Progenitor cell of endocrine pancreas (in vitro differentiated cells): ENCODE results near the gene SLCO2A1. TPM values are rescaled to one million over a fixed set of nuclear protein-coding genes. Genes with fewer than 3 reads are reported as not detected.

ENCODE experiments used
- DNase-seq: peaks from one replicate; pipeline ENCODE4 v3.0.0; 2021; ENCODE audit warnings: low spot score; ENCODE audit not compliant: unreplicated experiment
- H3K27ac Mint-ChIP-seq: 2 replicates; pipeline ENCODE4 v1.8.0; 2021; ENCODE audit warnings: mild to moderate bottlenecking, moderate library complexity, mixed read lengths
- H3K27me3 Mint-ChIP-seq: 2 replicates; pipeline ENCODE4 v1.8.0; 2021; ENCODE audit warnings: mixed read lengths
- H3K36me3 Mint-ChIP-seq: 2 replicates; pipeline ENCODE4 v1.8.0; 2022; ENCODE audit warnings: mixed read lengths; ENCODE audit not compliant: insufficient read depth
- H3K4me1 Mint-ChIP-seq: 2 replicates; pipeline ENCODE4 v1.8.0; 2021; ENCODE audit warnings: low read depth, mixed read lengths
- H3K4me3 Mint-ChIP-seq: 2 replicates; pipeline ENCODE4 v1.8.0; 2021; ENCODE audit warnings: low read depth, mild to moderate bottlenecking, moderate library complexity, mixed read lengths
- H3K9me3 Mint-ChIP-seq: 2 replicates; pipeline ENCODE4 v1.8.0; 2021; ENCODE audit warnings: low read depth, mixed read lengths
- CTCF ChIP-seq: fragments of 200-600 bp; sonication (generic); IDR thresholded peaks from one replicate; pipeline ENCODE4 v1.5.0; 2021; ENCODE audit warnings: antibody characterized with exemption, mild to moderate bottlenecking; ENCODE audit not compliant: unreplicated experiment
- total RNA-seq: library from RNA; stranded (reverse); gene quantifications from 2 replicates; pipeline ENCODE4 v1.2.1, GENCODE V29; 2021

SLCO2A1 gene
- total RNA-seq, 1 donor from 2014 or later, result 27.9 TPM

GRCh38 chr3:133980035-133980434 lies 49.7 kb downstream of the SLCO2A1 start:
- no peak overlapping the region for H3K27ac Mint-ChIP-seq
- H3K4me3 Mint-ChIP-seq, result no peak overlapping the region
- DNase-seq, result no peak
- TF ChIP-seq CTCF, result no peak
- peaks cover 3% of the 10 kb centered on the region for H3K4me1 Mint-ChIP-seq
- peaks cover 5% of the 10 kb centered on the region for H3K27me3 Mint-ChIP-seq
- H3K9me3 Mint-ChIP-seq, result no peaks in the 10 kb centered on the region
- H3K36me3 Mint-ChIP-seq, result peaks cover 10% of the 10 kb centered on the region

GRCh38 chr3:133979553-133979952 lies 50.2 kb downstream of the SLCO2A1 start:
- Mint-ChIP-seq H3K27ac (no peak overlapping the region), H3K9me3 (no peaks in the 10 kb centered on the region), H3K36me3 (peaks cover 12% of the 10 kb centered on the region), H3K27me3 (peaks cover 5% of the 10 kb centered on the region), H3K4me1 (peaks cover 3% of the 10 kb centered on the region), H3K4me3 (no peak overlapping the region)
- TF ChIP-seq CTCF, result no peak
- no peak for DNase-seq

- DNase-seq, result no peak
- Mint-ChIP-seq H3K4me1 (no peaks in the 10 kb centered on the region), H3K36me3 (peaks cover 22% of the 10 kb centered on the region), H3K9me3 (peaks cover 5% of the 10 kb centered on the region), H3K4me3 (no peak overlapping the region), H3K27ac (no peak overlapping the region), H3K27me3 (peaks cover 3% of the 10 kb centered on the region)
- TF ChIP-seq CTCF, result no peak
Observed at GRCh38 chr3:133977568-133977967, 52.2 kb downstream of the SLCO2A1 start.

GRCh38 chr3:133973249-133973980 lies 56.3 kb downstream of the SLCO2A1 start:
- no peak for TF ChIP-seq CTCF
- H3K4me1 Mint-ChIP-seq, result no peaks in the 10 kb centered on the region
- no peaks in the 10 kb centered on the region for H3K27me3 Mint-ChIP-seq
- peaks cover 11% of the 10 kb centered on the region for H3K9me3 Mint-ChIP-seq
- no peak overlapping the region for H3K27ac Mint-ChIP-seq
- H3K4me3 Mint-ChIP-seq, result no peak overlapping the region
- peaks cover 31% of the 10 kb centered on the region for H3K36me3 Mint-ChIP-seq
- DNase-seq, result no peak

- no peak for DNase-seq
- Mint-ChIP-seq H3K4me1 (no peaks in the 10 kb centered on the region), H3K9me3 (peaks cover 11% of the 10 kb centered on the region), H3K27ac (no peak overlapping the region), H3K27me3 (no peaks in the 10 kb centered on the region), H3K36me3 (peaks cover 31% of the 10 kb centered on the region), H3K4me3 (no peak overlapping the region)
- TF ChIP-seq CTCF, result no peak
Observed at GRCh38 chr3:133972156-133972555, 57.6 kb downstream of the SLCO2A1 start.
